TTC549 (cell line): Measurements from ENCODE around the gene GALNT14.

Experiments used
- FAIRE-seq: peaks from 2 replicates; lab custom pipeline; 2012; peaks lifted over from hg19 to GRCh38; lab: Jason Lieb, UNC

The GALNT14 gene

DNA sequence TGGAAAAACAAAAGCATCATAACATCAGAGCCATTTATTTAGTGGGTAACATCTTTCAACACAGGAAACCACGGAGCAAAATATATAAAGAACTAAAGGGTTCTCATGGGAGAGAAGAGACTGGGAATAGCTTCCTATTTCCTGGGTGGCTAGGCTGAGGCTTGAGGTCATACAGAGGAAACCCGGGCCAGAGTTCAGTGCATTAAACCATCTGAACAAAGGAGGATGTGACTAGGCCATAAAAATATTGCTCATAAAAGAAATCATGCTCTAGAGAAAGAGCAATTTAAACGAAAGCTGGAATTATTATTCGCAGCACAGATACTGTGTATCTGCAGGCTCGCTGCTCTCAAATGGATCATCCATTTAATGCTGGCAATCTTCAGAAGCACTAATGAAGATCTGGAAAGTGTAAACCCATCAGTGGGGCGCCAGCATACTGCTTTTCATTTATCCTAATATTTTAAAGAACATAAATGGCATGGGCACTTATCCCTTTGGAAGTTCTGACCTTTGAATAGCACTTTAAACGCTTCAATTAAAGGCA, 83.3 kb downstream of the GALNT14 start:
- FAIRE-seq, result no peak

DNA sequence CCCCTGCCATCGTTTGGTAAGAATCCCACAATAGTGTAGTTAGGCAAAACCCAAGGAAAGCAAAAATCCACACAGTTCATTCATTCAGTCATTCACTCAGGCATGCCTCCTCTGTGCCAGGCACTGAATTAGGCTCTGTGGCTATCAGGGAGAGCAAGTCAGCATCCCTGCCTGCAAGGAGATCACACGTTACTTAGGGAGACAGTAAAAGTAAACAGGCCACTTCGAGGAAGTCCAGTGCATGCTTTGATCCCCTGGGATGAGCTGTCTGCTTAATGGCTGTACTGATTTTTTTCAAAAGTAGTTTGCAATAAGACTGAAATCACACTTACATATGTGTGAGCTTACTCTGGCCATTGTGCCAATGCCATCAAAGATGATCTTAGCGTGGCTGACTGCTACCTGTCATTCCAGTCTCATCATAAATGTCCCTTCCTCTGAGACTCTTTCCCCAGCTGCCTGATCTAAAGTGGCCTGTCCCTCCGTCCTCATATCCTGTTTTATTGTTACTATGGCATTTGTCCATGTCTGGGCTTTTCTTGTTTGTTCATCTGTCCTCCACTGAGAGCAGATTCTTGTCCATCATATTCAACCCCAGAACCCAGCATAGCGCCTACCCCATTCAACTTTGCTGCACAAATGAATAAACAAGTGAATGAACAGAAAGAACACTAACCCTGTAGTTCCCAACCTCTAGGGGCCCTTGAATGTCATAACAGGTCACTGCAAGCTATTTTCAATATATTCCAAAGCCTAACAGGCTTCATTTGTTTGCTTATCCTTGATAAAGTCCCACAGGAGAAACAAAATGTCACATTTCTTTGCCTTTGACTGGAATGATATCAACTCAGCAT, 84.1 kb downstream of the GALNT14 start:
- FAIRE-seq, result no peak

DNA sequence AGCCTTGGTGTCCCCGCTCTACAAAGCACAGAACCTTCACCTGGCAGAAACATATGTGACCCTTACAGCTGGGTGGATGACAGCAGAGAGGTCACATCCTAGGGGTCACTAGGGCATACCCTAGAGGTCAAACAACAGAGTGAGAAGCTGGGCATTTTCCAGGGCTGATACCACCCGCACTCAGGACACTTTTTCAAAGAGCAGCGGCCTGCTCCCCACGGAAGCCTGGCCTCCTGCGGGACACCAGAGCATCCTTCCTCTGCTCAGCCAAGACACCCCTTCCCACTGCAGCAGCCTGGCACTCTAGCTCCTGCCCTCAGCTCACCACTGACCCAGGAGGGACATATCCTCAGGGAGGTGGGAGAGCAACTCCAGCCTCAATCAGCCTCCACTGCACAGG, 86.0 kb downstream of the GALNT14 start:
- no peak for FAIRE-seq

DNA sequence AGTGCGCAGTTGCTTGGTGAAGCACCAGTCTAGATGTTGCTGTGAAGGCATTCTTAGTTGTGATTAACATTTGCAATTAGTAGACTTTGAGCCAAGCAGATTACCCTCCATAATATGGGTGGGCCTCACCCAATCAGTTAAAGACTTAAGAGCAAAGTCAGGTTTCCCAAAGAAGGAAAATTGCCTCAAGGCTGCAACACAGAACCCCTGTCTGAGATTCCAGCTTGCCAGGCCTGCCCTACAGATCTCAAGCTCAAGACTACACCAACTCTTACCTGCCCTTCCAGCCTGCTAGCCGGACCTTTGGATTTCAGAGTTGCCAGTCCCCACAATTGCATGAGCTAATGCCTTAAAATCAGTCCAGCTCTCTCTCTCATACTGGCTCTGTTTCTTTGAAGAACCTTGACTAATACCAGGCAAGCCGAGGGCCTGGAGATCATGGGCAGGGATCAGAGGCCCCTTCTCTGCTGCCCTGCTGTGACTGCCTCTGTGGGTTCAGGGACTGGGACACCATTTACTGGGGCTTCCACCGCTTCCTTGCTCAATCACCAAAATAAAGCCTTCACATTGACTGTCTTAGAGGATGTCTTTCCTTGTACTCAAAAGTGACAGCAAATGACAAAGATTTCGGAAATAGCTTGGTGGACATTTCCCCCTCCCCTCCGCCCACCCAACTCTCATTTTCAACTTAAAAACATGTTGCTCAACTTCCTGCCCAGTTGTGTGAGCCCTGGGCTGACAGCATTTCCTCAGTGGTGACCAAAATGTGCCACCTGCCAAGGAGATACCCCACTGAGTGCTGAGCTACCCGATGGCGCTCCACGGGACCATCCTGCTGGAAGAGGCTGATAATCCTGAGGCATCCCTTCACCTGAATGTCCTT, 86.7 kb downstream of the GALNT14 start:
- FAIRE-seq, result no peak

DNA sequence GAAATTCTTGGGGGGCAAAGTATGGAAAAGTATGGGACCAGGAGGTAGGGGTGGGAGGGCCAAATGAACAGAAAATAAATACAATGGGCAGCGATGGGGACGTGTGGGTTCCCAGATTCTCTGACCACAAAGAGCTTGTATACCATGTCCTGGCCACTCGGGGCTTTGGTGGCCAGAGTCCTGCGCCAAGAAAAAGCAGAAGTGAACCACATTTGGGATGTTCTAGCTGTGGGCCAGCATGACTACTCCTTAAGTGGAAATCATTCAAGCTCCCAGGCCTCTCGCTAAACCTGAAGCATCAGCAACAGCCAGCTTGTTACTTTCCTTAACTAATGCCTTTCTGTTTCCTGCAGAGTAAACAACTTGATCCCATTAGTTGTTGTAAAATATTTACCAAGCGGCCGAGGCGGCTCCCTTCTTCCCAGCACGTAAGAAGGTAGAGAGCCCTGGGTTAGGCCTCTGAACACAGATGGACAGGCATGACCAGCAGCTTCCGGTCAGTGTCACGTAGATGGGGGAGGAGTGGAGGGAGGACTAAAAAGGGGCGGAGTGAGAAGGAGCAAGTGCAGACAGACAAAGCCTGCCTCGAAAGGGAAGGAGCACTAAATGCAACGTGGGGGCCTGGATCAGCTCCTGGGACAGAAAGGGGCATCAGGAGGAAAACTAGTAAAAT, 88.2 kb downstream of the GALNT14 start:
- FAIRE-seq, result no peak

DNA sequence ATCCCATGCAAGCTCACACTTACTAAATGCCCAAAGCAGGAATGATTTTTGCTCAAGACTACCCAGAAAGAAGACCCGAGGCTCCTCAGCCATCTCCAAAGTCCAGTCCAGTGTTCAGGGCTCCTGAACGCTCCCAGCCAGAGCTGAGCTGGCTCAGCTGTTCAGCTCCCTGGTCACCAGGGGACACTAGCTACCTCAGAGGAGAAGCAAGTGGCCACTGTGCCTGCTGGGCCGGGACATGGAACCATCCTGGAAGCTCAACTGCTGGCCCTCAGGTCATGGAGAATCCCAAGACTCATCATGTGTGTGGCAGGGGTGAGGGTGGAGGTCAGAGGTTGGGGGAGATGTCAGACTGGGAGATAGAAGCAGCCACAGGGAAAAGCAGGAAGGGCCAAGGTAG, 89.0 kb downstream of the GALNT14 start:
- no peak for FAIRE-seq

DNA sequence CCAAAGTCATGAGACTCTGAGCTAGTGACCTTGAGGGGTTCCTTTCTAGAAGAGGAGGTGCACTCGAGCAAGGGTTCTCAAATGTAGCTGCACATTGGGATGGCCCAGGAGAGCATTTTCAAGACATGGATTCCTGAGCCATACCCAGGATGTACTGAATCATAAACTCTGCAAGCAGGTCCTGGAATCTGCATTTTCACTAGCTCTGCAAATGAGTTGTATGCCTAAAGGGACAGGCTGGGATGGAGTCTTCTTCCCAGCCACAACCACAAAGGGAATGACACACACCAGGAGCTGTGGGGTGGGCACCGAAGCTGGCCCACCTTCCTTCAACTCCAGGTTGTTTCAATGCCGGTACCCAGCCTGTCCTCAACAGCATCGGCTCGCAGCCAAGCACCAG, 90.6 kb downstream of the GALNT14 start:
- FAIRE-seq, result no peak

DNA sequence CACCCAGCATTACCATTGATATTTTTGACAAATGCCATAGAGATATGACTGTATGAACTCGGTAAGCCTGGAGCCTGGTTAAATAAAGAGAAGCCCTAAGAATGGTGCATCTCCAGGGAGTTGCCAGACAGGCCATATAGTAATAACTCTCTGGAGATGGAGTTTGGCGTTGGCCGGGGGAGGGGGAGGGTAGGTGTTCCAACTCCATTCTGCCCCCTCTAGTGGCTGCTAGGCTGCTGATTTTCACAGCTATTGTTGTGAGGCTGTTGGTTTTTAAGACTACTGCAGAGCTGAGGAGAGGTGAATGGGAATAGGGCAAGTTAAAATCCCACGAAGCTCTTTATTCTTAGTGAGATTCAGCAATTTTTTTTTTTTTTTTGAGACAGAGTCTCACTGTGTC, 99.9 kb downstream of the GALNT14 start:
- no peak for FAIRE-seq

DNA sequence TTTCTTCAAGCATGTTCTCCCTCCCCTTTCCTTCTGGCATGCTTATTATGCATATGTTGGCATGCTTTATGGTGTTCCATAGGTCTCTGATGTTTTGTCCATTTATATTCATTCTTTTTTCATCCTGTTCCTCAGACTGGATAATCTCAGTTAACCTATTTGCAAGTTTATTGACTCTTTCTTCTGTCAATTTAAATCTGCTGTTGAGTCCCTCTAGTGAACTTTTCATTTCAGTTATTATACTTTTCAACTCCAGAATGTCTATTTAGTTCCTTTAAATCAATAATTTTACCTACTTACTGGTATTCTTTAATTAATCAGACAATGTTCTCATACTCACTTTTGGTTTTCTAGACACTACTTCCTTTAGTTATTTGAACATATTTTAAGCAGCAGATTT, 101.2 kb downstream of the GALNT14 start:
- no peak for FAIRE-seq

DNA sequence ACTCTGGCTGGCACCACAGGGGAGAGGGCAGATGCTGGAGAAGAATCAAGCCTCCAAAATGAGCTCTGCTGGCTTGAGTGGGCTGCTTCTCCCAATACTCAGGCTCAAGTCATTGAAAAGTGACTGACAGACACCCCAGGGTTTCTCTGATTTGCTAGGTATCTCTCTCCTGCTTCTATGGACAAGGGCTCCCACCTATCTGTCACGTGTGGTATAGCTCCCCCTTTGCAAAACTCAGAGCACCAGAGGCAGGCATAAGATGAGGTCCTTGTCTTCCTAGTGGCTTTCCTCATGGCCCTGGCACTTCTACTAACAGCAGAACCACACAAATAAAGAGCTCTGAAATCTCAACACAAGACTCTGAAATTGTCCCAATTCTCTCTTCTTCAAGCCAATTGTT, 105.2 kb downstream of the GALNT14 start:
- FAIRE-seq, result no peak

DNA sequence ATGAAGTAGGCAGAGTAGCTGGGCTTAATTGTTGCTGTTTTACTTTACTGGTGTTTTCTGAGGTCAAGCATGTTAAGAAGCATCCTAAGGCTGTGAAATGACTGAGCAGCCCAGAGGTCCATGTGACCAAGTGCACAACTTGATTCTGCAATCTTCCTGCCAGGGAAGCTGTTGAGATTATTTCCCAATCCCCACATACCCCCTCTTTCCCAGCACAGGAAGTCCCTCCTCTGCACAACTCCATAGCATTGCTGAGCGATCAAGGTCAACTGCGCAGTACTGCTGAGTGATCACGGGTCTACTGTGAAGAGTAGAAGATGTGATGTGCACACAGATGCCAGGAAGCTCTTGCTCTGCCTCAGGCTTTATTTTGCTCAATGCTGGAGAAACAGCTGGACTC, 105.8 kb downstream of the GALNT14 start:
- FAIRE-seq, result no peak

DNA sequence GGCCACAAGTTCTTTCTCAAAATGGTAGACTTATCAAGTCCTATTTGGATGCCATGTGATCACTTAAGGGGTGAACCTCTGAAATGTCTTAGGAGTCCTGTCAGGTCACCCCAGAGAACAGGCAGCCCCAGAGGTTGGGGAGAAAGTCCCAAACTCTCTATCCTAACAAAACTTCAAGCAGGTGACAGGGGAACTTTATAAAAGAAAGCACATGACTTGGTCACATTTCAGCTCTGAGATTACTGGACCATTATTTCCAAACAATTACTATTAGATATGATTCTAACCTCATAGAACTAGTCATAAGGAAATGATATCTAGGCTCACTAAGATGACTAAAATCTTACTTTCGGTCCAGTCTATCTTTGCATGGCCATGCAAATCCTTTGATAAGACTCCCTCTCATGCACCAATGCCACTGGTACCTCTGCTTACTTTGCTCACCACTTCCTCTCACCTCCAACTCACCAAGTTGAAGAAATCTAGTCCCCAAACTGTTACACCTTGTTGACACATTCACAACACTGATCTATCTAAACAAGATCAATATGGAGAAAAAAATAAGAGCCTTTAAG, 107.0 kb downstream of the GALNT14 start:
- FAIRE-seq, result no peak

DNA sequence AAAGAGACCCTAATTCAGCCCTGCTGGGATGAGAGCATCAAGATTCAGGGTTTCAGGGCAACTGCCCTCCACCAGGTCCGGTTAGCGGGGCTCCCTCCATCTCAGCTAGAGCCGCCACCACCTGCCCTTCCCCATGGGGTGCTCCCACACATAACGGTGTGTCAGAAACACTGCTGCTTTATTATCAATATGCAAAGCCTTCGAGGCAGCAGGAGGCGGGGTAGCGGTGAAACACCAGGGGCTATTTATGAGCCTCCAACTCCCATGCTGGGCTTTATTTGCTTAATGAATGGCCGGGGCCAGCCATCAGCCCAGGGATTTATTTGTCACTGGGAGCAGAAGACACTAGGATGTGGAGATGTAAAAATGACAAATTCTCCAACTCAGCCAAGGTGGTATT, 109.8 kb downstream of the GALNT14 start:
- FAIRE-seq, result no peak

DNA sequence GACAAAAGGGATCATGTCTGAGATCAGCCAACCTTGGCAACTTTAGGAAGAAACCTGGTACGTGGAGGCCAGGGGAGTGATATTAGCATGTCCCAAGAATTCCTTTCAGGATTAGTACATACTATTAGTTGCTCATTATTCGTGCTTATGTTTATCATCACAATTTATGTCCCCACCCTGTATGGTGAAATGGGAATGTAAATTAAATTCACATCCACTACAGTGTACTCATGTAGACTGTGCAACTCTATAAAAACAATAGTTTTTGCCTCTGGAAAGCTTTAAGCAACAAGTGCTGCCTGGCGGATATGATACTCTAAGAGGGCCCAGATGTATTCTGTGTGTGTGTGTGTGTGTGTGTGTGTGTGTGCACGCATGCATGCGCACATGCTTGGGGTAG, 110.7 kb downstream of the GALNT14 start:
- no peak for FAIRE-seq

DNA sequence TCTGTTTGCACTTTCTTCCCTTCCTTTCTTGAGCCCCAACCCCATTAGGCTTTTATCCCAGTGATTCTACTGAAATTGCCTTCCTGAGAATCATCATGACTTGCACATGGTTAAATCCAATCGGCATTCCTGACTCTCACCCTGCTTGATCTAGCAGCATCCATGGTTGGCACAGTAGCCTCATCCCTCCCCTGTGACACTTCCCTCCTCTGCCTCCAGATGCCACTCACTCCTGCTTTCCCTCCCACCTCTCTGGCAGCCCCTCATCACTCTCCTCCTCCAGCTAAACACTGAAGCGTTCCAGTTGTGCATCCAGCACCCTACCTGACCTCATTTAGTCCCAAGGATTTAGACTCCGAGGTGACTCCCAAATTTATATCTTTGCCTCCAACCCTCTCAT, 114.7 kb downstream of the GALNT14 start:
- no peak for FAIRE-seq

DNA sequence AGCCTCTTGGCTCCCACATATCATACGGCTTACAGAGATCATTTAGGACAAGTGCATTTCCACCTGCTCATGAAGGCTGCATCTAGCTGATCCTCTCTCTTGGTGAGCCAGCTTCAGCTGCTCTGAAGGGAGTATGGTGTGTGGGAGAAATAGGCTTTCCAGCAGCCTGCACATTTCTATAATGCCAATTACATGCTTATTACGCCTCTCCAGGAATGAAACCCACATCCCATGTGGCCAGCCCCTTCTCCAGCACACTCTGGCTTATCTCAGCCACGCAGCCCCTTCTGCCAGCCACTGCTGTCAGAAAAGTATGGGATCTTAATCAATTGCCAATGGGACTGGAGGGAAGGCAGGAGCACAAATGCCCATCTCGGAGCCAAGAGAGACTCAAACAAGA, 117.5 kb downstream of the GALNT14 start:
- FAIRE-seq, result no peak

DNA sequence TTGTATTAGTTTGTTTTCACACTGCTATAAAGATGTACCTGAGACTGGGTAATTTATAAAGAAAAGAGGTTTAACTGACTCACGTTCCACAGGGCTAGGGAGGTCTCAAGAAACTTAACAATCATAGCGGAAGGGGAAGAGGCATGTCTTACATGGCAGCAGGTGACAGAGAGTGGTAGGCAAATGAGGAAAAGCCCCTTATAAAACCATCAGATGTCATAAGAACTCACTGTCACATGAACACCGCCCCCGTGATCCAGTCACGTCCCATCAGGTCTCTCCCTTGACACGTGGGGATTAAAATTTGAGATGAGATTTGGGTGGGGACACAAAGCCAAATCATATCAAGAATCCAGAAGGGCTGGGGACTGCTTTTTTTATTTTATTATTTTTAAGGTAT, 120.0 kb downstream of the GALNT14 start:
- no peak for FAIRE-seq

DNA sequence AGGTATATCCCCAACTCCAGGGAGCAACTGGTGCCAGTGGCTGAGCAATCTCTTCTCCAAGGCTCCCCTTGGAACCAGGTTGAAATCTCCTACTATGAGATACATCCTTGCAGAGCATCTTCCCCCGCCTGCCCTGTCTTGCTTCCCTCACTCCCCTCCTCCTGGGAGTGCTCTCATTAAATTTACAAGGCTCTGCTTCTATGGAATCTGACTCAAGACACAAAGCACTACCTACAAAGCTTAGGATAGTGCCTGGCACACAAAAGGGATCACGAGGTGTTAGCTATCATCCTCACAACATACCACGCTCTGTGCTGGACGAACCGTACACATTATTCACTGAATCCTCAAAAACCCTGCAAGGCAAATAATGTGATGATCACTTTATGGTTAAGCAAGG, 121.6 kb downstream of the GALNT14 start:
- FAIRE-seq, result no peak

DNA sequence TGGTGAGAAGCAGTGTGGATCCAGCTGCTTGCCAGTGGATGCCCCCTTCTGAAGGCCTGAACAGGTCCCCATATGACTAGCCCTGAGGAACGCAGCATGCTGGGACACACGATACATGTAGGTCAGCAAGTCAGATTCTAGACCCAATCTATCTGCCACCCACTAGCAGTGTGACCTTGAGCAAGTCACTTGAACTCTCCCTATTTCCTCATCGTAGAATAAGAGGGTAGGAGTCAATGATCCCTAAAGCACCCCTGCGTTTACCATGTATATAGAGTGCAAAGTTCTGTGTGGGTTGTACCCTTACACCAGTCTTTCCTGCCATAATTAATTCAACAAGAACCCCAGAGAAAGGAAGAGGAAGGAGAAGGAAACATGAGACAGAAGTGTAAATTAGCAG, 123.7 kb downstream of the GALNT14 start:
- no peak for FAIRE-seq

DNA sequence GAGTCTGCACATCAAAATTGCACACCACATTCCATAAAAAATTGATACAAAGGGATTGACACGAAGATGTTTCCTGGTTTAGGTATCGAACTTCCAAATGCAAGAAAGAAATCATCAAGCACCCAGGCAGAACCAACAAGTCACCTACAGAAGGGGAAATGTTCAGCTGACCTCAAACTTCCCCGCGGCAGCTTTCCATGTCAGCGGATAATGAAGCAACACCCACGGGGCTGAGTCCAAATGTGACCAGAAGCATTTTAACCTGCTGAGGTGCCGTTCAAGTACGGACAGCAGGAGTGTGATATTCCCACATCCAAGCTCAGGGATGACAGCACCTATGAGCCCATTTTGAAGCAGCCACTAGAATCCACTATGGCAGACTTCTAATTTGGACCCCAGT, 124.9 kb downstream of the GALNT14 start:
- FAIRE-seq, result no peak

DNA sequence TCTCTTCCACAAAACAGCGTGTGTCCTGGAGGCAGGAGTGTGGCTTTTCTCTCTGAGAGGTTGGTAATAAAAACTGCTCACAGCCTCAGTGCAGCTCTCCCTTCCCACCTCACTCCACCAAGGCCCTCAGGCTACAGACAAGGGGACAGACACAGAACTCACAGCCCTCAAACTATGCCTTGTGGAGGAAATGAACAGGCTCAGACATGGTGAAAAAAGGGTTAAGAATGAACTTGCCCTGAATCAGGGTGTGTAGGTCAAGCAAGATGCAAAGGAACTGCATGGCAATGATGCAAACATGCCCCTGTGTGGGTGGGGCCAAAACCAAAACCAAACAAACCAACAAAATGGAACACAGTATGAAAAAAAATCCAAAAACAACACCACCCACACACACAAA, 125.8 kb downstream of the GALNT14 start:
- no peak for FAIRE-seq

DNA sequence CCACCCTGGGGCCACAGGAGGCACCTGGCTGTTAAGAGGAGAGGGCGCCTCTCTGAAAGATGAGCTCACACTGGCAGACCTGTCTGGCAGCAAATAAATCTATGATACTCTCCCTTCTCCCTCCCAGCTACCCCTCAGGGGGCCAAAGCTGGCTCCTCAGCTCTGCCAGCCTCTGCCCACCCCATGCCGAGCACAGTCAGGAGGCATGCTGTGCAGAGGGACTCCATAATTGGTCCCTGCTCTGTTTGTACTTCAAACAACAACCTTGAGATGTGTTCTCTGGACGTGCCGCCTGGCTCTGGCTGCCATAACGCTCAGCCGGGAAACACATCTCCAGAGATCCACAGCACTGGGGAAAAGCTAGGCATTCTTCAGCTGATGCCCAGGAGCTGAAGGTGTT, 126.7 kb downstream of the GALNT14 start:
- FAIRE-seq, result no peak
